Kidney epithelial cell (primary cell): ENCODE data around the gene PROZ. TPM values are rescaled to one million over a fixed set of nuclear protein-coding genes. Genes with fewer than 3 reads are reported as not detected.

ENCODE experiments used
- DNase-seq: peaks from one replicate; pipeline ENCODE4 v3.0.0-alpha.2; 2010; ENCODE audit warnings: low read depth
- H3K27me3 ChIP-seq: 2 replicates; pipeline ENCODE4 v1.6.0; 2011; ENCODE audit warnings: low read length; ENCODE audit not compliant: control insufficient read depth, insufficient read depth
- H3K36me3 ChIP-seq: 2 replicates; pipeline ENCODE4 v1.5.1; 2011; ENCODE audit warnings: low read length; ENCODE audit not compliant: control insufficient read depth, insufficient read depth
- H3K4me3 ChIP-seq: 2 replicates; pipeline ENCODE4 v1.5.1; 2011; ENCODE audit warnings: low read depth, mild to moderate bottlenecking, control low read depth, low read length
- CTCF ChIP-seq: IDR thresholded peaks from 2 replicates; pipeline ENCODE4 v1.5.1; 2011; ENCODE audit warnings: mild to moderate bottlenecking, moderate library complexity, low read length, control low read depth, inconsistent platforms; ENCODE audit not compliant: insufficient read depth, poor library complexity, severe bottlenecking
- total RNA-seq: library from RNA; depleted of rRNA; stranded (reverse); fragments of >200 nt; gene quantifications from 2 replicates; pipeline ENCODE4 v1.2.3, GENCODE V29; 2015

PROZ gene
- total RNA-seq, 1 donor from 2014 or later = not detected

- Histone ChIP-seq H3K36me3 (no peaks in the 10 kb centered on the region), H3K27me3 (peaks cover 8% of the 10 kb centered on the region), H3K4me3 (no peak overlapping the region)
- DNase-seq = no peak
- TF ChIP-seq CTCF = no peak
Observed at GRCh38 chr13:113141601-113141970, 16.9 kb upstream of the PROZ start.

GRCh38 chr13:113142876-113143275, 15.6 kb upstream of the PROZ start:
- Histone ChIP-seq H3K27me3 (peaks cover 11% of the 10 kb centered on the region), H3K36me3 (no peaks in the 10 kb centered on the region), H3K4me3 (no peak overlapping the region)
- DNase-seq = no peak
- no peak for TF ChIP-seq CTCF

GRCh38 chr13:113143466-113144254, 14.8 kb upstream of the PROZ start:
- TF ChIP-seq CTCF = no peak
- Histone ChIP-seq H3K4me3 (no peak overlapping the region), H3K27me3 (peaks cover 11% of the 10 kb centered on the region), H3K36me3 (no peaks in the 10 kb centered on the region)
- no peak for DNase-seq

GRCh38 chr13:113144255-113144629, 14.2 kb upstream of the PROZ start:
- no peak for DNase-seq
- peaks cover 15% of the 10 kb centered on the region for H3K27me3 ChIP-seq
- H3K4me3 ChIP-seq = no peak overlapping the region
- TF ChIP-seq CTCF = no peak
- no peaks in the 10 kb centered on the region for H3K36me3 ChIP-seq

- no peak overlapping the region for H3K4me3 ChIP-seq
- no peak for TF ChIP-seq CTCF
- no peak for DNase-seq
Observed at GRCh38 chr13:113145496-113145895, 13.0 kb upstream of the PROZ start.

More at GRCh38 chr13:113145496-113145895, 13.0 kb upstream of the PROZ start:
- Histone ChIP-seq H3K36me3 (no peaks in the 10 kb centered on the region), H3K27me3 (peaks cover 13% of the 10 kb centered on the region)
